CD14-positive monocyte (primary cell): ENCODE data around the gene OR2Y1. TPM values are rescaled to one million over a fixed set of nuclear protein-coding genes. Genes with fewer than 3 reads are reported as not detected.

Source experiments
- DNase-seq, 3 donors: peaks; one replicate each; pipeline ENCODE4 v3.0.0-alpha.2; 2011 to 2022
- H2AFZ ChIP-seq: 2 replicates; pipeline ENCODE4 v1.6.0; 2012; ENCODE audit warnings: mild to moderate bottlenecking, low read depth, low read length, inconsistent platforms; ENCODE audit not compliant: insufficient read depth, poor library complexity, severe bottlenecking
- H3K27ac ChIP-seq, 2 donors: 1 replicate in 1 of 2; 2 replicates in 1 of 2; pipeline ENCODE4 v1.5.1; 2012 to 2013; ENCODE audit warnings: low read length in 2 of 2, control low read depth in 1 of 2, inconsistent platforms in 1 of 2, low read depth in 1 of 2, mild to moderate bottlenecking in 1 of 2
- H3K27me3 ChIP-seq, 2 donors: one replicate each; pipeline versions ENCODE4 v1.6.0 to v1.6.1; 2011 to 2013; ENCODE audit warnings: low read length in 2 of 2; ENCODE audit not compliant: control insufficient read depth in 2 of 2, insufficient read depth in 2 of 2
- H3K36me3 ChIP-seq, 2 donors: replicated peaks in 1 of 2; 1 replicate in 1 of 2; 2 replicates in 1 of 2; pipeline versions ENCODE4 v1.5.1 to v1.6.1; 2012 to 2013; ENCODE audit warnings: low read length in 2 of 2, control low read depth in 1 of 2, inconsistent platforms in 1 of 2, mild to moderate bottlenecking in 1 of 2; ENCODE audit not compliant: insufficient read depth in 2 of 2, control insufficient read depth in 1 of 2
- H3K4me1 ChIP-seq, 2 donors: 1 replicate in 1 of 2; 2 replicates in 1 of 2; pipeline versions ENCODE4 v1.5.1 to v1.6.1; 2012 to 2013; ENCODE audit warnings: low read length in 2 of 2, control low read depth in 1 of 2, inconsistent platforms in 1 of 2, mild to moderate bottlenecking in 1 of 2, moderate library complexity in 1 of 2; ENCODE audit not compliant: insufficient read depth in 2 of 2, control insufficient read depth in 1 of 2
- H3K4me2 ChIP-seq: replicated peaks from 2 replicates; pipeline ENCODE3; 2012; ENCODE audit warnings: low read length, moderate library complexity, mild to moderate bottlenecking; ENCODE audit not compliant: poor library complexity, severe bottlenecking; ENCODE audit errors: extremely low read depth
- H3K4me3 ChIP-seq, 3 experiments: fragments of 200-600 bp in 1 of 3; sonication (generic) in 1 of 3; replicated peaks in 1 of 3; 1 replicate in 2 of 3; 2 replicates in 1 of 3; pipeline ENCODE4 v1.5.1; 2011 to 2013; ENCODE audit warnings: low read length in 3 of 3, mild to moderate bottlenecking in 3 of 3, control low read depth in 2 of 3, low read depth in 2 of 3, inconsistent platforms in 1 of 3, moderate library complexity in 1 of 3
- H3K79me2 ChIP-seq: 2 replicates; pipeline ENCODE4 v1.6.0; 2012; ENCODE audit warnings: mild to moderate bottlenecking, control low read depth, inconsistent platforms, low read length, moderate library complexity; ENCODE audit not compliant: insufficient read depth
- H3K9ac ChIP-seq: 2 replicates; pipeline ENCODE4 v1.6.0; 2017; ENCODE audit warnings: low read length, mild to moderate bottlenecking; ENCODE audit not compliant: insufficient read depth, poor library complexity, severe bottlenecking
- H3K9me3 ChIP-seq, 2 donors: replicated peaks in 1 of 2; 1 replicate in 1 of 2; 2 replicates in 1 of 2; pipeline versions ENCODE4 v1.5.1 to v1.6.1; 2012 to 2013; ENCODE audit warnings: low read length in 2 of 2, control low read depth in 1 of 2; ENCODE audit not compliant: control insufficient read depth in 1 of 2, insufficient read depth in 1 of 2
- H4K20me1 ChIP-seq: 2 replicates; pipeline ENCODE4 v1.6.0; 2012; ENCODE audit warnings: mild to moderate bottlenecking, low read length, control low read depth, moderate library complexity; ENCODE audit not compliant: insufficient read depth
- H3K27ac Mint-ChIP-seq, 7 donors: one replicate each; pipeline ENCODE4 v1.8.0; 2020; ENCODE audit warnings: mild to moderate bottlenecking in 7 of 7, mixed read lengths in 7 of 7, moderate library complexity in 6 of 7, inconsistent platforms in 2 of 7
- H3K27me3 Mint-ChIP-seq, 3 donors: one replicate each; pipeline ENCODE4 v1.8.0; 2021 to 2022; ENCODE audit warnings: low read depth in 3 of 3, mild to moderate bottlenecking in 3 of 3, mixed read lengths in 3 of 3, moderate library complexity in 3 of 3, inconsistent platforms in 1 of 3
- H3K36me3 Mint-ChIP-seq, 2 donors: one replicate each; pipeline ENCODE4 v1.8.0; 2020; ENCODE audit warnings: mixed read lengths in 2 of 2, inconsistent platforms in 1 of 2, mild to moderate bottlenecking in 1 of 2
- H3K4me1 Mint-ChIP-seq: one replicate; pipeline ENCODE4 v1.8.0; 2020; ENCODE audit warnings: mild to moderate bottlenecking, mixed read lengths
- H3K4me3 Mint-ChIP-seq, 2 donors: one replicate each; pipeline ENCODE4 v1.8.0; 2020; ENCODE audit warnings: mild to moderate bottlenecking in 2 of 2, mixed read lengths in 2 of 2, moderate library complexity in 1 of 2
- H3K9me3 Mint-ChIP-seq, 7 donors: one replicate each; pipeline ENCODE4 v1.8.0; 2020 to 2022; ENCODE audit warnings: mixed read lengths in 7 of 7, mild to moderate bottlenecking in 6 of 7, moderate library complexity in 6 of 7, inconsistent platforms in 2 of 7
- WGBS: methylation state at CpG from one replicate; pipeline ENCODE4 v1.1.5; 2013; ENCODE audit warnings: missing lambda C conversion rate; ENCODE audit not compliant: insufficient coverage; 5-methylcytosine and 5-hydroxymethylcytosine counted together
- intact Hi-C, 2 donors: fragments of 100-400 bp; cut with micrococcal nuclease; formaldehyde crosslinking; loops; one replicate each; pipeline versions ENCODE4 v1.15.0 to v1.15.1; 2023
- polyA plus RNA-seq, 3 donors: library from polyadenylated mRNA; depleted of rRNA in 1 of 3; unstranded in 2 of 3; stranded (reverse) in 1 of 3; fragments of 300-500 nt in 2 of 3; fragments of >200 nt in 1 of 3; fragmentation: Illumina TruSeq in 2 of 3; gene quantifications; 1 replicate in 2 of 3; 2 replicates in 1 of 3; pipeline ENCODE4 v1.2.3, GENCODE V29; 2012 to 2021
- TF ChIP-seq, protein P1 (sequence below): fragments of 200-600 bp; IDR thresholded peaks from one replicate; pipeline ENCODE4 v1.8.0; 2022; ENCODE audit warnings: antibody characterized with exemption, mild to moderate bottlenecking

OR2Y1 gene
- polyA plus RNA-seq, 3 donors = not detected

DNA sequence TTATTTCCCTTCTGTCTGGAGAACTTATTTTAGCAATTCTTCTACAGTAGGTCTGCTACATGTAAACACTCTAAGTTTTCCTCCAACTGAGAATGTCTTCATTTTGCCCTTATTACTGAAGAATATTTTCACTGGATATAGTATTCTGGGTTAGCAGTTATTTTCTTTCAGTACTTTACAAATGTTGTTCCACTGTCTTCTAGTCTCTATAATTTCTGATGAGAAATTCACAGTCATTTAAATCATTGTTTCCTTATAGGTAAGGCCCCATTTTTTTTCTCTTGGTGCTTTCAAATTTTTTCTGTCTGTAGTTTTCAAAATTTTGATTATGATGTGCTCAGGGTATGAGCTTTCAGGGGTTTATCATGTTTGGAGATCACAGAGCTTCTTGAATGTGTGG is 32.0 kb upstream of the OR2Y1 start:
- Histone ChIP-seq H4K20me1 (no peaks in the 10 kb centered on the region), H3K9ac (no peak overlapping the region), H3K4me1 (no peaks in the 10 kb centered on the region), H3K27ac (no peak overlapping the region), H3K79me2 (no peaks in the 10 kb centered on the region), H3K9me3 (peaks cover 0 to 3% of the 10 kb centered on the region in 2 donors), H3K36me3 (no peaks in the 10 kb centered on the region), H3K4me3 (no peak overlapping the region), H3K27me3 (no peaks in the 10 kb centered on the region), H2AFZ (no peak overlapping the region), H3K4me2 (no peak overlapping the region)
- H3K36me3 Mint-ChIP-seq = no peaks in the 10 kb centered on the region
- DNase-seq = no peak
- no peak overlapping the region for H3K27ac Mint-ChIP-seq
- intact Hi-C loops = no loop called here
- TF ChIP-seq, protein P1, sequence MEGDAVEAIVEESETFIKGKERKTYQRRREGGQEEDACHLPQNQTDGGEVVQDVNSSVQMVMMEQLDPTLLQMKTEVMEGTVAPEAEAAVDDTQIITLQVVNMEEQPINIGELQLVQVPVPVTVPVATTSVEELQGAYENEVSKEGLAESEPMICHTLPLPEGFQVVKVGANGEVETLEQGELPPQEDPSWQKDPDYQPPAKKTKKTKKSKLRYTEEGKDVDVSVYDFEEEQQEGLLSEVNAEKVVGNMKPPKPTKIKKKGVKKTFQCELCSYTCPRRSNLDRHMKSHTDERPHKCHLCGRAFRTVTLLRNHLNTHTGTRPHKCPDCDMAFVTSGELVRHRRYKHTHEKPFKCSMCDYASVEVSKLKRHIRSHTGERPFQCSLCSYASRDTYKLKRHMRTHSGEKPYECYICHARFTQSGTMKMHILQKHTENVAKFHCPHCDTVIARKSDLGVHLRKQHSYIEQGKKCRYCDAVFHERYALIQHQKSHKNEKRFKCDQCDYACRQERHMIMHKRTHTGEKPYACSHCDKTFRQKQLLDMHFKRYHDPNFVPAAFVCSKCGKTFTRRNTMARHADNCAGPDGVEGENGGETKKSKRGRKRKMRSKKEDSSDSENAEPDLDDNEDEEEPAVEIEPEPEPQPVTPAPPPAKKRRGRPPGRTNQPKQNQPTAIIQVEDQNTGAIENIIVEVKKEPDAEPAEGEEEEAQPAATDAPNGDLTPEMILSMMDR = no peak
- H3K9me3 Mint-ChIP-seq = peaks cover 10 to 32% (median 21%) of the 10 kb centered on the region in 7 donors
- peaks cover 8 to 10% (median 10%) of the 10 kb centered on the region in 3 donors for H3K27me3 Mint-ChIP-seq
- no peak overlapping the region for H3K4me3 Mint-ChIP-seq
- H3K4me1 Mint-ChIP-seq = no peaks in the 10 kb centered on the region

DNA sequence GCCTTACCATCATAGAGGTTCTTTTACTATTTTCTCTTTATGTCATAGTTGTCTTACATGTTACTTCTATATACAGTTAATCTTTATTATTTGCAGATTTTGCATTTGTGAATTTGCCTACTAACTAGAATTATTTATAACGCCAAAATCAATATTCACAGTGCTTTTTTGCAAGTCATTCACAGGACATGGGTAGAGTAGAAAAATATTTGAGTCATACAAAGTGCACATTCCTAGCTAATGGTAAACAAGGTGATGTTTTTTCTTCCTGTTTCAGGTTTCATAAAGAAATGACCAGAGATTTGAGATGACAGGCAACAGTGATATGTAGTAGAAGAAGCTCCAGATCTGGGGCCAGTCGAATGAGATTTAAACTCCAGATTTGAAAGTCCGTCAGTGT is 30.0 kb upstream of the OR2Y1 start:
- H3K79me2 ChIP-seq = no peaks in the 10 kb centered on the region
- Mint-ChIP-seq H3K4me1 (no peaks in the 10 kb centered on the region), H3K9me3 (peaks cover 10 to 33% (median 23%) of the 10 kb centered on the region in 7 donors), H3K27me3 (peaks cover 5 to 7% (median 6%) of the 10 kb centered on the region in 3 donors), H3K4me3 (no peak overlapping the region), H3K27ac (no peak overlapping the region), H3K36me3 (no peaks in the 10 kb centered on the region)
- no peaks in the 10 kb centered on the region for H3K36me3 ChIP-seq
- no peak overlapping the region for H2AFZ ChIP-seq
- H3K27me3 ChIP-seq = no peaks in the 10 kb centered on the region
- H3K4me1 ChIP-seq = no peaks in the 10 kb centered on the region
- peaks cover 0 to 3% of the 10 kb centered on the region in 2 donors for H3K9me3 ChIP-seq
- TF ChIP-seq, protein P1 = no peak
- H3K9ac ChIP-seq = no peak overlapping the region
- H3K27ac ChIP-seq = no peak overlapping the region
- WGBS = no CpG with 5 or more reads among the region's 3 CpGs
- DNase-seq = no peak
- no peaks in the 10 kb centered on the region for H4K20me1 ChIP-seq
- intact Hi-C loops = no loop called here
- no peak overlapping the region for H3K4me2 ChIP-seq
- H3K4me3 ChIP-seq = no peak overlapping the region
